ENCODE results near the gene LGR5.
"Not testable (repeated sequence)": the region's sequence is repeated elsewhere in the genome, so short reads cannot be mapped to it uniquely, and the experiment has no call there.

LGR5 gene

DNA sequence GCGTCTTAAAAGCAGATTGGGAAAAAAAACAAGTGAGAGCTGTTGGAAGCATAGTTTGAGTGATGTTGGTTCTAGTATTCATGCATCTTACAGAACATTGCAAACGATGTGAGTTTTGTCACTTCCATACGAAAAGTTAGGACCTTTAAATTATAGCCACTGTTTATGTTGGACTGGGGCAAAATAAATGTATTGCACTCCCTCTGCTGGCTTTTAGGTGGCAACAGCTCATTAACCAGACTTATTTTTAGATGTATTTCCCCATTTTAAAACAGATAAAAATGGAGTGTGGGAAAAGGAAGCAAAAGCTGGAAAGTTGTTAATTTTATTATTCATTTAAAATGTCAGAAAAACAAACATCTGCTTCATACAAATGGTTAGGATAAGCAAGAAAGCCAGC lies 111.9 kb downstream of the LGR5 start:
- no peak for DNase-seq (ENCODE audit: low read depth)

DNA sequence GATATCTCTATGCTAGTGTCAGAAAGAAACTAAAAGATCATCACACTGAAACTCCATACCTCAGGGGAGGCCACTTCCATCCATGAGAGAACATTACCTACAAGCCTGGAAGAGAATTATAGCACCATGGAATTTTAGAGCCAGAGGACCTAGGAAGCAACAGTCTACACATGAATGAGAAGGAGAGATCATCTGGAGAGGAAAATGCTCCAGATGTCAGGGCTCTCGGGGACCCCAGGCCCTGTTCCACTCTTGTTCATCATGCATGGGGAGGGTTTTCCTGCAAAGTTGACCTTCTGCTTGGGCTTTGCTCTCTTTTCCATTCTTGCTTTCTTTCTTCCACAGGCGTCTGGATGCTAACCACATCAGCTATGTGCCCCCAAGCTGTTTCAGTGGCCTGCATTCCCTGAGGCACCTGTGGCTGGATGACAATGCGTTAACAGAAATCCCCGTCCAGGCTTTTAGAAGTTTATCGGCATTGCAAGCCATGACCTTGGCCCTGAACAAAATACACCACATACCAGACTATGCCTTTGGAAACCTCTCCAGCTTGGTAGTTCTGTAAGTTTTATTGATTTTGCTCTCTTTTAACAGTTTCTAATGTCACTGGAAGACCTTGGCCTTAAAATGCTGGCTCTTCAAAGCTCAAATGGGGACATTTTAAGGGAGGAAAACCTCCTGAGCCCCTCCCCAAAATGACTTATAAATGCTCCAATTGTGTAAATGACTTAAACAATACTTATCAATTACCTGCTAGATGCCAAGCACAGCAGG lies 113.3 kb downstream of the LGR5 start:
- no peak for DNase-seq (ENCODE audit: low read depth)

DNA sequence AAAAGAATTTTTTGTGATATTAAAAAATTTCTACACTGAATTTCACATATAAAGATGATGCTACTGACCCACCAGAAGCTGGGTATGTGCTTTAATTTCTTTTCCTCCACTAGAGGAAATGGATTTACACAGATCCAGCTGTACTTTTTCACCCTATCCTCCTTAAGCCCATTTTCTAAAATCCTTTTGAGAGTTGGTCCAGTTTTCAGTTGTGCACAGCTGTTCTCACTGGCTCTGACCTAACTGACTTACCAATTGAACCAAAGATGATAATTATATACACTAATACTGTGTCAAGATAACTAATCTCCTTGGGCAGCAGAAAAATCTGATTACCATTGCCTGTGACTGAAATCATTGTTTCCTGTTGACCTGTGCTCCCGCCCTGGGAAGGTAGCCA lies 115.6 kb downstream of the LGR5 start:
- no peak for DNase-seq (ENCODE audit: low read depth)

- DNase-seq (ENCODE audit: low read depth): not testable (repeated sequence)
Observed at GRCh38 chr12:71555789-71556188, 116.2 kb downstream of the LGR5 start.

DNA sequence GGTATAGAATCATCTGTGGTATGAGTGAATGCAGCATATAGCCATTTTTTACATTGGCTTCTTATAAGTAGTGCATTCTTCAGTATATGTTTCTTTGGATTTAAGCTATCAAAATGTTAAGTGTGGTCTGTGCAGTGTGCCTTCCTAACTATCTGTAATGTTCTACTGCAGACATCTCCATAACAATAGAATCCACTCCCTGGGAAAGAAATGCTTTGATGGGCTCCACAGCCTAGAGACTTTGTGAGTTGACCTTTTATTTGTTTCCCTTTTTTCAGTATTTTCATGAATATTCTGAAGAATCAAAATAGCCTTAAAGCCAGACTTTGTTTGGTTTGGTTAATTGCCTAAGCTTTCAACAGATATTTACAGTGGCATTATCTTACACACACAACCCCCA lies 116.8 kb downstream of the LGR5 start:
- no peak for DNase-seq (ENCODE audit: low read depth)

GRCh38 chr12:71556875-71557274 lies 117.3 kb downstream of the LGR5 start:
- no peak for DNase-seq (ENCODE audit: low read depth)

DNA sequence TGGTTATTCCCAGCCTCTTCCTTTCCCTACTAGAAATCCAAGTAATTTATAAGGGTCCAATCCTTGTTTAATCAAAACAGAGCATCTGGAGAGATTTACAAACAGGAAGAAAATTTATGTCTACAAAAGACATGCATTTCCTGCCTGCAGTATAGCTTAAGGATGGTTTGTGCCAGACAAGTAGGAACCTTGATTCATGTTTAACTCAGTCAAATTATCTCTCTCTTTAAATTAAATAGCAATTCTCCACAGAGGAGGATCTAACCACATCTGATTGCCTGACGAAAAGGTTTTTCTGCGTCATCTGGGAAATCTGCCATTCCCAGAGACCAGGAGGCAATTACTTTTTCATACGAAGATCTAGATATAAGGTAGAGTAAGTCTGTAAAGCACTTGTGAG lies 118.8 kb downstream of the LGR5 start:
- DNase-seq (ENCODE audit: low read depth): no peak

- no peak for DNase-seq (ENCODE audit: low read depth)
Observed at GRCh38 chr12:71562676-71563595, 123.3 kb downstream of the LGR5 start.

DNA sequence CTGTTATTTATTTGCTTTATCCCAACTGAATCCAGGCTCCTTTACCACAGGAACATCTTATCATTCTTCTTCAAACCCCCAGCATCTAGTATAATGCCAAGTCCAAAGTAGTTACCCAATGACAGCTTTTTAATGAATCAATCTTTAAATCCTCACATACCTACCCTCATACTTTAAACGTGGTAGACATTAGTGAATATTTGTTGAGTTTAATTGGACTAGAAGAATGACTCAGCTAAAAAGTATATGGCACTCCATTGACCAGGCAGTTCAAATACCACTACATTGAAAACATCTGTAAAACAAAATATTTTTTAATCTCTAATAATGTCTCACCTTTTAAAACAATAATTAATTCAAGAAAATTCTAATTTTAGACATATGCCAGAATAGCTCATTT lies 125.9 kb downstream of the LGR5 start:
- DNase-seq (ENCODE audit: low read depth): no peak

- DNase-seq (ENCODE audit: low read depth): no peak
Observed at GRCh38 chr12:71566655-71567054, 127.1 kb downstream of the LGR5 start.

GRCh38 chr12:71567537-71567936 lies 127.9 kb downstream of the LGR5 start:
- no peak for DNase-seq (ENCODE audit: low read depth)

GRCh38 chr12:71569885-71570284 lies 130.3 kb downstream of the LGR5 start:
- DNase-seq (ENCODE audit: low read depth): not testable (repeated sequence)

DNA sequence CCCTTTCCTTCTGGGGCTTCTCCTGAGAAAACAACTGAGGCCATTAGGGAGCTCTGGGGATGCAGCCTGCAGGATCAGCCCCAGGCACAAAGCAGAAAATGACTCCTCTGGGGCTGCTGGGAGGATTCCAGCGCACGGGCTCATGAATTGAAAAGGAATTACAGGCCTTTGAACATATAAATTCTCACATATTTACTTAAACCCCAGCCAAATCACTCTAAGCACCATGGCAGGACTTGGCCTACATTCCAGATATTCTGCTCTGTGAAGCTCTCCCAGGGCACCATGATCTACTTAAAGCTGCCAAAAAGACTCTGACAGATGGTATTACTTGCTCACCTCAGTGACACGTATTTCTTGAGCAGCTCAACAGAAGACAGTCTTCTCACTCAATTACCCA lies 136.9 kb downstream of the LGR5 start:
- DNase-seq (ENCODE audit: low read depth): no peak

DNA sequence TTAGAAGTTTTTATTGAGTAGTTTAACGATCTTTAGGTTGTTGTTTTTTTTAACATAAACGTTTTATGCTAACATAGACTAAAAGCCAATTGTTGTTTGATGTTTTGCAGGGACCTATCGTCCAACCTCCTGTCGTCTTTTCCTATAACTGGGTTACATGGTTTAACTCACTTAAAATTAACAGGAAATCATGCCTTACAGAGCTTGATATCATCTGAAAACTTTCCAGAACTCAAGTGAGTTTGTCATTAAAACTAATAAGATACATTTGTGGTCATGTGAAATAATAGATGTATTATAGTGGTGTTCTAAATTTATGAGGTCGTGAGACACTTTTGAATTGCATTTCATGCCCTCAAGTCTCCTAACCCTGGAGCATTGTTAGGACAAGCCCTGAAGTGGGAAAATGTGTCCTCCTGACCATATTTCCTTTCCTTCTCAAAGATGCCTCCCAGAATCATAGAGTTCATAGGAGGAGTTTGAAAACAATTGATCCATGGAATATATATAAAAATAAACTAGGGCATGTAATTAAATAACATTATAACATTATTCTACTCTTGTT lies 139.2 kb downstream of the LGR5 start:
- DNase-seq (ENCODE audit: low read depth): no peak

- DNase-seq (ENCODE audit: low read depth): no peak
Observed at GRCh38 chr12:71581206-71581605, 141.6 kb downstream of the LGR5 start.

DNA sequence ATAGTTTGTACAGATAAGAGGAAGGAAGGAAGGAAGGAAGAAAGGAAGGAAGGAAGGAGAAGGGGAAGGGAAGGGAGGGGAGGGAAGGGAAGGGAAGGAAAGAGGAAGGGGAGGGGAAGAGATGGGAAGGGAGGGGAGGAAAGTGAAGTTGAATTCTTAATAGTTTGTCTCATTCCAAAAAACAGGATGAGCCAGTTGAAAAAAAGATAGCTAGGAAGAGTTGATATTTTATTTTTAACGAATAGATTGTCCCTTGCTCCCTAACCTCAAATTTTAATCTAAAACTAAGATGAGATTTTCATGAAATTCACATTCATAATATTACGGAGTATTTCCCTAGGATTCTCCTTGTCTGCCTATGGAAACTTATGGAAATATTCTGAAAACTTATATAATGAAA lies 143.3 kb downstream of the LGR5 start:
- DNase-seq (ENCODE audit: low read depth): no peak

DNA sequence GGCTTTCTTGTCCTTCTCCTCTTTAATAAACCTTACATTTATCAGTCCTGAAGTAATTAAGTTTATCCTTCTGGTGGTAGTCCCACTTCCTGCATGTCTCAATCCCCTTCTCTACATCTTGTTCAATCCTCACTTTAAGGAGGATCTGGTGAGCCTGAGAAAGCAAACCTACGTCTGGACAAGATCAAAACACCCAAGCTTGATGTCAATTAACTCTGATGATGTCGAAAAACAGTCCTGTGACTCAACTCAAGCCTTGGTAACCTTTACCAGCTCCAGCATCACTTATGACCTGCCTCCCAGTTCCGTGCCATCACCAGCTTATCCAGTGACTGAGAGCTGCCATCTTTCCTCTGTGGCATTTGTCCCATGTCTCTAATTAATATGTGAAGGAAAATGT lies 144.8 kb downstream of the LGR5 start:
- no peak for DNase-seq (ENCODE audit: low read depth)

DNA sequence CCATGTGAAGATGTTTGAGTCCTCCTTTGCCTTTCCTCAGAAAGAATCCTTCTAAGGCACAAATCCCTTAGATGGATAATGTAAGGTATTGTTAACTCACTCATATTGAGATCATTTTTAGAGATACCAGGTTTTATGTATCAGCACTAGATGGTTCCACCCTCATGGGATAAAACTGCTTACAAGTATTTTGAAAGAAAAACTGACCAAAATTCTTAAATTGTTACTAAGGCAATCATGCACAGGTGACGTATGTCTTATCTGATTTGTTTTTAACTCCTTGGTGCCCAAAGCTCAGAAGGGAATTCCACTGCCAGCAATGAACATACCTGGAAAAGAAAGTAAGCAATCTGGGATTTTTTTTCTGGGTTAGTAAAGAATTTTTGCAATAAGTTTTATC lies 145.6 kb downstream of the LGR5 start:
- DNase-seq (ENCODE audit: low read depth): no peak

DNA sequence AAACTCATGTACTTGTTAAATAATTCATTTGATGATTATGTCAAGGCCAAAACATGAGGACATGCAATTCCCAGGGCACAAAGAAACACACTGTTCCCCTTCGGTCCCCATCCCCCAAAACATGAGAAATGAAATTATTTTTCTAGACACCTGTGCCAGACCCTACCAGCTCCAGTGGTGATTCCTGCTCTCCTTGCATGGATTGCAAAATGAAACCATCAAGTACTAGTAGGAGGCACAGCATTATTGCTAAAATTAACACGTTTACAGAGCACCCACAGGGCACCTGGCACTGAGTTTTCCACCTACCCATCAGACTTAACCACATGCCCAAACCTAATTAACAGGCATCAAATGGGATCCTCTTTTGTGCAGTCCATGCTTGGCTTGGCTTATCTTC lies 147.4 kb downstream of the LGR5 start:
- no peak for DNase-seq (ENCODE audit: low read depth)

DNA sequence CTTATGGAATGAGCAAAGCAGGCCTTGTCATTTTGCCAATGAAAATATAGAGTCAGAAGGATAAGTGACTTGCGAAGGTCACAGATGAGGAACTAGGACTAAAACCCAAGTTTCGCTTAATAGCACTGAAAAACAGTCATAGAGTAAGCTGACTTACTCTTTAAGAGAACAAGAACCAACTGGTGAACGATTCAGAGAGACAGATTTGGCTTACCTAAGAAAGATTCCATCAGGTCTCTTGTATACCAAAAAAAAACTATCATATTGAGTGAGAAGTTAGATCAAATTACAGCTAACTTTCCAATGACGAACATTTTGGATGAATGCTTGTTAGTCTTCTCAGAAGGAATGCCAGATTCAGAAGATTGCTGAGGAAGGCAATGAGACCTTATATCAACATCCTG lies 149.9 kb downstream of the LGR5 start:
- DNase-seq (ENCODE audit: low read depth): no peak

DNA sequence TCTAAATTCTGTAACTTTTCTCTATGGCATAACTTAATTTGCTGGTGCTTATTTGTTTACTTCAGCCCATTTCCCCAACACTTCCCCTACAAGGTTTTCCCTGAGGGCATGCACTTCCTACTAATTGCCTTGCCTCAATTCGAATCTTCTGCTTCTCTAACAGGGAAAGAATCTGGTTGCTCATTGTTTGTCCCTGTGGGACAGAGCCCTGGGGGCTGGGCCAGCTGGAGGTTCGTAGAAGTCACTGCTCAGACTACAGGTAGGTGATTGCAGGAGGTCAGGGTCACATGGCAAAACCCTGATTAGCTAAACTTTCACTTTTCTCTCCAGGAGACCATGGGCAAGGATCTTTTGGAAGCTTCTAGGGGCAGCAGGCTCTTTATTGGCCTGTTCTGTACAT lies 152.0 kb downstream of the LGR5 start:
- no peak for DNase-seq (ENCODE audit: low read depth)

- no peak for DNase-seq (ENCODE audit: low read depth)
Observed at GRCh38 chr12:71592841-71593240, 153.2 kb downstream of the LGR5 start.
